Activated CD8-positive, alpha-beta memory T cell treated with anti-CD3 and anti-CD28 coated beads for 48 hours (primary cell): ENCODE results near the gene DECR2.
A peak's percentile ranks its signal among the peaks of the same experiment; 100 is the strongest.
"Not testable (repeated sequence)": the region's sequence is repeated elsewhere in the genome, so short reads cannot be mapped to it uniquely, and the experiment has no call there.

Experiments
- DNase-seq, 3 experiments: peaks; one replicate each; pipeline ENCODE4 v3.0.0-alpha.2; 2020; ENCODE audit warnings: low read depth in 2 of 3, low spot score in 2 of 3

Gene DECR2

DNA sequence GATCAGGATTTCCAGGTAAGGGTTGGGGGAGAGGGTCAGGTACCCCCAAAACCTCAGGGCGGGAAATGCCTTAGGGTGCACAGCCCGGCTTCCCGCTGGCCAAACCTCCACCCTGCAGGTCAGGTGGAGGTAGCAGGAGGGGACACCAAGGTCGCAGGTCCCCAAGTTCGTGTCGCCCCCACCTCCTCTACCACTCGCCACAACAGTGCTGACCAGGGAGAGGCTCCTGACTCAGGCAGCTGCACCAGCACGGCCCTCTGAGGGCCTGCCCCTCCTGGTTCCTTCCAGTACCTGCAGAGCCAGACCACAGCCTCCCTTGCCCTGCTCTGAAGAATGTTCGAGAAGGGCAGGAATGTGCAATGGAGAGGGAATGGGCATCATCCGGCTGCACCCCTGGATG is 35.2 kb upstream of the DECR2 start:
- no peak for DNase-seq

DNA sequence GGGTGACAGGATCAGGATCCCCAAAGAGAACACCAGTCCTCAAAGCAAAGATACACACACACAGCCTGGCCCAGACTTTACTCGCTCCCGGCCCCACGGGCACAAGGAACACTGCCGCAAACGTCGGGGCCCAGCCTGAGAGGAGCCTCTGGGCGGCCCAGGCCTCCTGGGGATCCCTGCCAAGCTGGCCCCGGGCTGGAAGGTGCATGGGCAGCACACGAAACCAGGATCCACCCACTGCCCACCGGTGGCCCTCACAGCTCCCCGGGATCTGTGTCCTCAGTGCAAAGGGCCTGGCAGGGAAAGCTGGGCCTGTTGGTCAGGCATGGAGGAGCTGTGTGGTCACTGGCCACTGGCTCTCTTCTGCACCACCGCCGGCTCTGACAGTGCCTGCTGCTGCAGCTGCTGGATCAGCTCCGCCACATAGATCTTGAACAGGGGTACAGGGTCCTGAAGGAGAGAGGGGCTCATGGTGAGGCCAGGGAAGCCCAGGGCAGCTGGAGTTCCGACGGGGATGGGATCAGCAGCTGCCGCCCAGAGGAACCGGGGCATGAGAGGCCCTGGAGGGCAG is 34.3 kb upstream of the DECR2 start:
- DNase-seq: no peak

DNA sequence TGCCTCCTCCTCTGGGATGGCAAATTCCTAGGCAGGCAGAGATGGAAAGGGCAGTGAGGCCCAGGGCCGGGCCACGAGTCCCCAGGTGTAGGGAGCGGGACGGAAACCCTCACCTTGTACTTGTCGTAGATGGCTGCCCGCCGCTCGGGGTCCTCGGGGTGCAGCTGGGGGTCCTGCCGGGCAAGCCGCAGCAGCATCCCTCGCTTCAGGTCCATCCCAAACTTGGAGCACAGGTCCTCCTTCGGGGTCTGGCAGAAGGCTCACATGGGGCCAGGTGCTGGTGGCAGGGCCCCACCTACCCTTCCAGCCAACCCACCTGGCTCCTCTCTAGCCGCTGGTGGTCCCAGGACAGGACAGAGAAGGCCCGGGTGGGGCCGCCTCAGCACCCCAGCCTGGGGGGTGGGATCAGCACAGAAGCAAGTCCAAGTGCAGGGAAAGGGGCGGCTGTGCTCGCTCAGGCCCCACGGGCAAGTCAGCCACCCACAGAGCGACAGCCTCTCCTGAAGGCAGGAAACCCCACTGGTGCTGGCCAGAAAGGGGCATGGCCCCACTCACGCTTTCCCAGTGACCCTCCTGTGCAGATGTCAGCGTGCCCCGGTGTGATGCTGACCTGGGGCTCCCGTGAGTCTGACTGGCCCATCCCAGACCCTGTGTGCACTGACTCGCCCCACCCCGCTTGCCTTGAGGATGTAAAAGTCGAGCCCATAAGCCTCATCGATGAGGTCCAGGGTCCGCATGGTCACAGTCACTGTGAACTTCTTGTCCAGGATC is 33.1 kb upstream of the DECR2 start:
- DNase-seq: no peak

DNA sequence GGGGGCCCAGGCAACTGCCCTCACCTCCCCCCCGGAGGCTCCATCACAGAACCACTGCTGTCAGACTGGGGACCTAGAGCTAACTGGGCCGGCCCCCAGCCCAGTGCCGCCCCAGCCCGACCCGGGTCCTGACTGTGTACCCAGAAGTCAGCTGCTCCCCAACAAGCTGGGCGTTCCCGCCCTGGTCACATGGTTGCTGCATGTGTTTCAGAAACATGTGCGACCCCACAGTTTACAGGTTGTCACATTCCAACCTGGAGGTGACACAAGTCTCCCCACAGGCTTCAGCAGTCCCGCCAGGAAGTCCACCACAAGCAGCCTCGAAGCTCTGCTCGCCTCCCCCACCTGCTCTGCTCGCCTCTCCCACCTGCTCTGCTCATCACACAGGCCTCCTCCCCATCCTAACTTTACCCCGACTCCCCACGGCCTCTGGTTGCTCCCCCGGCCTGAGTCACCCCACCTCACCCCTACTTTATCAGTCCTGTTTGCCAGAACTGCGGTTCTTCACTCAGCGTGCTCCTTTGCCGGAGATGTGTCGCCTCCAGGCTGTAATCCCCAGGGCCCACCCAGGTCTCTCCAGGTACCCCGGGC is 32.3 kb upstream of the DECR2 start:
- DNase-seq: no peak

DNA sequence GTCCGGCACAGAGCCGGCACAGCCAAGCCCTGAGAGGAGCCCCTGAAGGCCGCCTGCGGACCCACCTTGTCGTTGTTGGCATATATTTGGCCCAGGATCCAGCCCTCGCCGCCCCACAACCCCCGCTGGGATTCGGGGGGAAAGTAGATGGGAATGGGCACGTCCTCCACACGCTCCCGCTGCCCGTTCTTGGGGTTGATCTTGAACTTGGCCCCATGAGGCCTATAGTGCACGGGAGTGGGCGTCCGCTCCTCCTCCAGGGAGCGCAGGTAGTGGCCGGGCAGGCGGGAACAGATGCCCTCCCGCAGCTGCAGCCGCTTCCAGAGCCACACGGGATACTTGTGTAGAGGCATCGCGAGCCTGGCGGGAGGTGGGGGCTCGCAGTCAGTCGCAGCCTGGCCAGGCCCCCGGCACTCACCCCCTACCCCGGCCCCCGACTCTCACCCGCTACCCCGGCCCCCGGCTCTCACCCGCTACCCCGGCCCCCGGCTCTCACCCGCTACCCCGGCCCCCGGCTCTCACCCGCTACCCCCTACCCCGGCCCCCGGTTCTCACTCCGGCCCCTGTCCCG is 31.7 kb upstream of the DECR2 start:
- DNase-seq: no peak

DNA sequence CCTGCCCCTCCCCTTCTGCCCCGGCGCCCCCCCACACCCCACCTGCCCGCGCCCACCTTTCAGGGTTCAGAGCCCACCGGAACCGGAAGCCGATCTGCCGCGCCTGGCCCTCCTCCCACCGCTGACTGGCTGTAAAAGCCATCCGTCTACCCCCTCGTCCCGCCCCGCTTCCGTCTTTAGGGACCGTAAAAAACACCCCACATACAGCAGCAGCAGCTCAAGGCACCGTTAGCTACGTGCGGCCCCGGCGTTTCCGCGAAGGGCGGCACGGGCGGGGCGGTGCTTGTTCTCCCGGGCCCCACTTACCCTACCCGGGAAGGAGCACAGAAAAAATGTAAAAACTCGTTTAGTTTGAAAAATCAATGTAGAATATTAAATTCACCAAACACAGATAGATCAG is 31.2 kb upstream of the DECR2 start, which contains the start of gene MRPL28:
MRPL28 (minus strand) TSS at position 96 of the 400 bp plus-strand sequence. CDS start 320 bp downstream, outside the sequence.
- DNase-seq: peak; percentile 83 to 86 (median 83)

DNA sequence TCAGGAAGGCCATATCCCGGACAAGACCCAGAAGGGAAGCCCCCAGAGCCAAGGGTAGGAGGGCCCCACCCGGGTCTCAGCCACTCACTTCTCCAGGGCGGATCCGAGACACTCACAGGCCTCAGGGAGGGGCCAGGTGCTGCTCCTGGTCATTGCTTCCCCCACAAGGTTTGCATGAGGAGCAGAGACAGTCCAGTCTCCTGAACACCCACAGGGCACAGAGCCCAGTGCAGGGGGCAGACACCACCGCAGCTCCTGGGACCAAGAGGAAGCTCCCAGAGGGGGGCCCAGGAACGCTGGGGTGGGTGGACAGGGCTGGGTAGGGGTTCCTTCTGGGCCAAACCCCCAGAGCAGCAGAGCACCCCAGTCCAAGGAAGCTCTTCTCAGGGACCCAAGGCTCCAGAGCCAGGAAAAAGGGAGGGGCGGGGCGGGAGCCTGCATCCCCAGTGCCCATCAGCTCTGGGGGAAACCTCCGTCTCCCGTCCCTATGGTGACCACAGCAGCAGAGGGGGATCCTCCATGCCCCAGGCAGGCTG is 30.6 kb upstream of the DECR2 start:
- DNase-seq: no peak

DNA sequence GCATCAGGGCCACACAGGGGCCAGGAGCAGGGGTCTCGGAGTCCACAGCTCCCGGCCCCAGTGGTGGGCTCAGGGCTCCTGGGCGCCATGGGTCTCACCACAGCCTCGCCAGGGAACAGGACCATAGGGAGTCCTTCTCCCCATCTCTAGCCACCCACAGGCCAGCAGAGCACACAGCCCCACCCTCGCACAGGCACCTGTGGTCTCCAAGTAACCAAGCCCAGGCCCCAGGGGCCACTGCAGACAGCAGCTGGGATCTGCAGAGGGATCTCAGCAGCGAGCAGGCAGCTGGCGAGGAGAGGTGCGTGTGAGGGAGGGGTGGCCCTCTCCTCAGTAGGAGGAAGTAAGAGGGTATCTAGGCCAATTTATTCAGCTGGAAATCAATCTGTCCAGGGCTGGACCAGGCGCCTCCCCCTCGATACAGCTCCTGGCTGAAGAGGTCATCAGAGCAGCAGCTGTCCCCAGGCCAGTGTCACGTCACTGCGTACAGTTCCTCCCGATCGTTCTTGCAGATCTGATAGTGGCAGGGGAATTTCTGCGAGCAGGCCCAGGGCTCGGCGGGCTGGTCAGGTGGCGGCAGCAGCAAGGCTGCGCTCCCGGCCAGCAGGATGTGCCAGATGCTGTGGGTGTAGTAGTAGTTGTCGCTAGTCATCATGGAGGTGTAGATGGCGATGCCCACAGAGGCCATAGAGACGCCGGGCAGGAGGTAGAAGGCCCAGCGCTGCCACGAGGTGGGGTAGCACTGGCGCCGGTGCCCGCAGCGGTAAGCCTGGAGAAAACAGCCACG is 30.0 kb upstream of the DECR2 start:
- DNase-seq: no peak

DNA sequence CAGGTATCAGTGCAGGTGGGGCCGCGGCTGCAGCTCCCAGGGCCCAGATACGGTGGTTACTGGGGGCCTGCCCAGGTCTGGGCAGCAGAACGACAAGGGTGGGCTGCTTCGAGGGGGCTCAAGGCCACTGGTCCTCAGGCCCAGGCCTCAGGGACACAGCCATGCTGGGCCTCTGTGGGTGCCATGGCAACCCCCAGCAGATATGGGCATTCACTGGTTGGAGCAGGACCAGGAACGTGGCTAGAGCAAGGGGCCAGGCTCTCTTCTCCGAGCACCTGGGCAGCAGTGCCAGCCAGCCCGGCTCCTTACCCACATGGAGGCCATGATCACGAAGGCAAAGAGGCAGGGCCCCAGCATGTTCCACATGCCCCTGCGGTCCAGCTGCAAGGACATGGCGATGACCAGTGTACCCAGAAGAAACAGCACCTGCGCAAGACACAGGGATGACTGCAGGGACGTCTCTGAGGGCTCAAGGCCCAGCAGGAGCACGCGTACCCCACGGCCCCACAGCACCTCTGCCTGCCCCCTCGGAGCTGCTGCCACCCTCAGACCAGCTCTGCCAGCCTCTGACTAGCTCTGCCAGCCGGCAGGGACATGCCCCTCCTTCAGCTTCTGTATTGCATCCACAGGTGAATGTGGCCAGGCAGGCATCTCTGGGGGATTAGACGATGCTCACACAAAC is 29.2 kb upstream of the DECR2 start:
- no peak for DNase-seq

DNA sequence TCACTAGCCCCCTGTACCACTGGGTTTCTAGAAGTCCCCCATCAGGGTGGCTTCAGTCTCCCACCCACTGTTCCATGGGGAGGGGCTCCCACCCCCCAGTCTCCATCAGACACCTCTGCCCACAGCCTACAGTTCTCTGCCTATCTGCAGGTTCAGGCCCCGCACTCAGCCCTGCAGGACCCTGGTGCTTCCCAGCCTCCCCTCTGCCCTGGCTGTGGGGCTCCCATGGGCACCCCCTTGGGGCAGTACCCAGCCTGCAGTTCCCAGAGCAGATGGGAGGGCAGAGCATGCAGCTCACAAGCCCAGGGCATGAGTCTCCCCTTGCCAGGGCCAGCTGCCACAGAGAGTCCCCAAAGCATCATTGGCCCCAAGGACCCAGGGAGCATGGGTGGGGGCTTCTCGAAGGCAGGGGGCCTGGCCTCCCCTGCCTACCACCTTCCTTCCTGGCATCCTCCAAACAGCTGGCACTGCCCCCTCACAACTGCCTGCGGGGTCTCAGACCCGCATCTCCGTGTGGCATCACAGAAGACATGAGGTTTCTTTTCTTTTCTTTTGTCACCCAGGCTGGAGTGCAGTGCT is 28.6 kb upstream of the DECR2 start:
- DNase-seq: no peak

DNA sequence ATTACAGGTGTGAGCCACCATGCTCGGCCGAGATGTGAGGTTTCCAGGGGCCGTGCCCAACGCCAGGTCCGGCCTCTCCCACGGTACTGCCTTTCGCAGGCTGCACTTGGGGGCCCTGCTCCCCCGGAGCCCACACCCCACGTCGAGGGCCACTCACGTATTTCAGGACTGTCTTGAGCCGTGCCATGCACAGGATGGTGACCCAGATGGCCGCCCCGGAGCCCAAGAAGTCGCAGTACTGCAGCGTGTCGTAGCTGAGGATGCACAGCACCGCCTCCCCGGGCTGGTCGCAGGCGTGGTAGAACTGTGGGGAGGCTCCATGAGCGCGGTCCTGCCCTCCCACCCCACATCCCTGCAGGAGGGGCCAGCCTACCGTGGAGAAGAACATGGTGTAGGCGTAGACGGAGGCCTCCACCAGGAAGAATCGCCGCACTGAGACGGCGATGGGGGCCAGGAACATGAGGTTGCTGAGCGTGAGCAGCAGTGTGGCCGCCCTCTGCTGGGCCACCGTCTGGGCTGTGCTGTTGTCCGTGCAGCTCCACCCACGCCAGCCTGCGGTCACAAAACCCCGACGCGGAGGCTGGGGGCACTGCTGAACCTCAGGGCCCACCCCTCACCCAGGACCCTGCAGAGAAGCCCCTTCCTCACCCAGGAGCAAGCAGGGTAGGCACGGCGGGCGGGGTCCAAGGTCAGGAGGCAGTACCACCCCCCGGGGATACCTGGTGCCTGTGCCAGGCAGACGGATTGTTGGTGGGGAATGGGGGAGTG is 27.7 kb upstream of the DECR2 start:
- DNase-seq: no peak

DNA sequence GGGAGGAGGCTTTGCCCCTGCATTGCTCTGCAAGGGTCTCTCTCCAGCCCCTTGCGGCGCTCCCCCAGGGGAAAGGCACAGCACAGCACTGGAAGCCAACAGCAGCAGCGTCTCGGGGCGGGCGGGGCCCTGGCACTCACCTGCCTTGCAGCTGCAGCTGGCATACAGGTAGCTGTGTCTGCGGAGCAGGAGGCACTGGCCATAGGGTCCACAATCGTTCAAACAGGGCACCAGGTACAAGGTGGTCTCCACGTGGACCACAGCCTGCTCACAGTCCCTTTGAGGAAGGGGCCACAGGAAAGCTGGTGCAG is 27.1 kb upstream of the DECR2 start:
- DNase-seq: no peak

DNA sequence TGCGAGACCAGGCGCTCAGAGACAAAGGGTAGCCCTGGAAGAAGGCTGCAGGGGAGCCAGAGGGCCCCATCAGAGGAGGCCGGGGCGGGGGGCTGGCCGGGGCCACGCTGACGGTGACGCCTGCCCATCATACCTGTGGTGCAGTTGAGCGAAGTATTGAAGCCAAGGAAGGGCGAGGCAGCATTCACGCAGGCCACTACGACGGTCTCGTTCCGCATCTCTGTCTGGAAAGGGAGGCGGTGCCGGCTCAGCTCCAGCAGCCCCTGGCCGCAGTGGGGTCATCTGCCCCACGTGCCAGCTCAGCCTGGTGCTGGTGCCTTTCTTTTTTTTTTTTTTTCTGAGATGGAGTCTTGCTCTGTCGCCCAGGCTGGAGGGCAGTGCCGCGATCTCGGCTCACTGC is 26.5 kb upstream of the DECR2 start:
- no peak for DNase-seq

DNA sequence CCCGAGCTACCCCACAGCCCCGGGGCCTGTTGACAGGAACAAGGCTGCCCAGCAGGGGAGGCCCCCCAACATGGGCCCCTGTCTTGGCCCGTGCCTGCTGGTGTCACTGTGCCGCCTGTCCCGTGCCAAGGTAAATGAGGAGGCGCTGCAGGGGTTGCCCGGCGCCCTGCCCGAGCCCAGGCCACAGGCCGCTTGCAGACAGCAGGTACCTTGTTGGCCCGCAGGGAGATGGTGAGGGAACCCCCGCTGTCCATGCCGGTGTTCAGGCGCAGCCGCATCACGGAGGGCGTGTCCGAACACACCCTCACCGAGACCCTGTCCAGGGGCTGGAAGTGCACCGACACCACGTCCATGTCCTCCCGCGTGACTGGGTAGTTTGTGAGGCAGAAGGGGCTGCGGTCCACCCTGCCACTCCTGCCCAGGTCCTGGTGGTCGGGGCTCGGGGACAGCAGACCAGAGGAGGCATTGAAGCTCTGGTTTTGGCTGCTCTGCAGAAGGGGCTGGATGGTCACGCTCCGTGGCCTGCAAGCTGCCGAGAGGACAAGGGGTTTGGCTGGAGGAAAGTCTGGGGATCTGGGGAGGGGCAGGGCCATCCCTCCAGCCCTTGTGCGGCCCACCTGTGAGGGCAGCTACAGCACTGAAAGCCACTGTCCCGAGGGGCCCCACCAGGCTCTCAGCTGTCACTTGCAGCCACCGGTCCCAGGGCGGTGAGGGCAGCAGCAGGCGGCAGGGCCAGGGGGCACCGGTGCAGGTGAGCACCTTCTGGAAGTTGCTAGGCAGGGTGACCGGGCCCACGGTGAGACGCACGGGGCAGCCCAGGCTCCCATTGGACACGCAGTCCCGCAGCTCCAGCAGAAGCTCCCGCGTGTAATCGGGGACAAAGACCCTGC is 25.5 kb upstream of the DECR2 start:
- DNase-seq: no peak

DNA sequence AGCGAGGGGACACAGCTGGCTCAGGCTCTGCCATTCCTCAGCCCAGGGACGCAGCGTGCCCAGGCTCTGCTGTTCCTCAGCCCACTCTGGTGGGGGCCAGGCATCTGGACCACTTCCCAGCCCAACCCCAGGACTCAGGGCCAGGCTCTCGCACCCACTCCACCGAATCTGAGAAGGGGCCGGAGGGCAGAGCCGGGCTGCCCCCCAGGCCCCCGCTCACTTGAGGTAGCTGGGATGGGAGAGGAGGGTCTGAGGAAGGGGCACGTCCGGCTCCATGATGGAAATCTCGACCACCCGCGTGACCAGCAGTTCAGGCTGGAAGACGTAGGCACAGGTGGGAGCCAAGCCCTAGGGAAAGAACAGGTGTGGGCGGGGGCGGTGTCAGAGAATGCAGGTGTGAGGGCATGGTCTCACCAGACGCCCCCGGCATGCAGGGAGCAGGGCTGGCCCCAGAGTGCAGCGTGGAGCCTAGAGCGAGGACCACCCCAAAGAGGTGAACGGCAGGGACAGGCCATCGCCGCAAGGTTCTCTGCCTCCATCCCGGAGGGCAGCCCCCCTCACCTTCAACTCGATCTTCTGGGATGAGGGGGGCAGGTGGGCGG is 24.8 kb upstream of the DECR2 start:
- DNase-seq: no peak

DNA sequence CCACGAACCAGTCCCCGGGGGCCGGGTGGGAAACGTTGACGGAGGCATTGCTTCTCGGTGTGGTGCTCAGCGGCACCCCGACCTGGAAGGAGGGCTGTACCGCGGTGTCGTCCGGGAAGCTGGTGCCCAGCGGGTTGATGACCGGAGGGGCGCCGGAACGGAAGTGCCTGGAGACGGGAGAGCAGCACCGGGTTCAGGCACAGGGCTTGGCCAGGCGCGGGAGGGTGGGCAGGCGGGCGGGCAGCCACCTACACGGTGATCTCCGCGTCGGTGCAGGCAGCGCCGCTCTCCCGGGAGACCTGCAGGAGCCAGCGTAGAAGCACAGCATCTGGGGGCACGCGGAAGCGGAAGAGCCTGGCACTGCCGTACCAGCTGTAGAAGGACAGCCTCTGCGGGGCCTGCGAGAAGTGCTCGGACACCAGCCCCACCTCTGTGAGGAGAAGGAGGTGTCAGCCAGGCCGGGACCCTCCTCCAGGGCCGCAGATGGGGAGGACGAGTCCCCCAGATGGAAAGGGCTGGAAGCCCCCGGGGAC is 24.2 kb upstream of the DECR2 start:
- no peak for DNase-seq

DNA sequence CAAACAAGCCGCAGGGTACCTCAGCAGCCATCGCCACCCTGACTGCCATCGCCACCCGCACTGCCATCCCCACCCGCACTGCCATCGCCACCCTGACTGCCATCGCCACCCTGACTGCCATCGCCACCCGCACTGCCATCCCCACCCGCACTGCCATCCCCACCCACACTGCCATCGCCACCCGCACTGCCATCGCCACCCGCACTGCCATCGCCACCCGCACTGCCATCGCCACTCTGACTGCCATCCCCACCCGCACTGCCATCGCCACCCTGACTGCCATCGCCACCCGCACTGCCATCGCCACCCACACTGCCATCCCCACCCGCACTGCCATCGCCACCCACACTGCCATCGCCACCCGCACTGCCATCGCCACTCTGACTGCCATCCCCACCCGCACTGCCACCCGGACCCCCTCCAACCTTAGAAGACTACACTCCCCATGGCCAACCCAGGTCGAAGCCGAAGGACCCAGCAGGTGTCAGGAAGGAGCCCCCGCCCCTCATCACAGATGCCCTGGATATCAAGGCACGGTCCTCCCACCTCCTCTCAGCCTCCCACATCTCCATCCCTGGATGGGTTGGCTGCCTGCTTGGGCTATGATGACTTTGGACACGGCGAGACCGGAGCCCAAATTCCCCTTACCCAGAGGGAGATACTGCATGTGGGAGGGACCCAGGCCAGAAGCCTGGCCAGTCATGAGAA is 23.4 kb upstream of the DECR2 start:
- DNase-seq: not testable (repeated sequence)
